LNCAP (cell line): ENCODE measurements around the gene MAD2L1.

Source experiments
- CTCF ChIP-seq: fragments of 450-650 bp; IDR thresholded peaks from 2 replicates; pipeline ENCODE4 v1.5.1; 2017; ENCODE audit warnings: mild to moderate bottlenecking

The MAD2L1 gene

GRCh38 chr4:120007896-120008436 is 58.7 kb downstream of the MAD2L1 start:
- TF ChIP-seq CTCF: no peak

GRCh38 chr4:120007191-120007871 is 59.3 kb downstream of the MAD2L1 start:
- TF ChIP-seq CTCF: no peak
